Gastrocnemius medialis (tissue), 4 donors: ENCODE measurements around the gene DDX41. TPM values are rescaled to one million over a fixed set of nuclear protein-coding genes. Genes with fewer than 3 reads are reported as not detected.

Experiments
- ATAC-seq, 2 donors: fragments of 150-250 bp; one replicate each; pipeline ENCODE4 v1.9.1; 2016
- DNase-seq, 2 donors: peaks; one replicate each; pipeline ENCODE4 v3.0.0-alpha.2; 2019
- H3K27ac ChIP-seq, 4 donors: fragments of 200-600 bp; sonication (generic); 1 replicate in 1 of 4; 2 replicates in 3 of 4; pipeline ENCODE4 v1.5.1; 2016 to 2018; ENCODE audit warnings: mild to moderate bottlenecking in 2 of 4, moderate library complexity in 1 of 4
- H3K27me3 ChIP-seq, 3 donors: fragments of 200-600 bp; sonication (generic) in 2 of 3; 1 replicate in 1 of 3; 2 replicates in 2 of 3; pipeline versions ENCODE4 v1.5.1 to v1.6.0; 2016 to 2019; ENCODE audit warnings: mild to moderate bottlenecking in 1 of 3, moderate library complexity in 1 of 3
- H3K36me3 ChIP-seq, 2 donors: fragments of 200-600 bp; sonication (generic) in 1 of 2; one replicate each; pipeline ENCODE4 v1.5.1; 2017 to 2018
- H3K4me1 ChIP-seq, 2 donors: fragments of 200-600 bp; sonication (generic) in 1 of 2; one replicate each; pipeline ENCODE4 v1.5.1; 2016 to 2017; ENCODE audit warnings: mild to moderate bottlenecking in 2 of 2
- H3K4me3 ChIP-seq, 4 donors: fragments of 200-600 bp; sonication (generic) in 3 of 4; 1 replicate in 1 of 4; 2 replicates in 3 of 4; pipeline ENCODE4 v1.5.1; 2016 to 2019; ENCODE audit warnings: mild to moderate bottlenecking in 2 of 4
- H3K9me3 ChIP-seq, 3 donors: fragments of 200-600 bp; sonication (generic) in 2 of 3; 1 replicate in 1 of 3; 2 replicates in 2 of 3; pipeline ENCODE4 v1.5.1; 2016 to 2019
- POLR2A ChIP-seq, 2 donors: fragments of 450-650 bp; IDR thresholded peaks; one replicate each; pipeline ENCODE4 v1.6.1; 2017; ENCODE audit warnings: antibody characterized with exemption in 2 of 2, mild to moderate bottlenecking in 2 of 2, moderate library complexity in 2 of 2
- in situ Hi-C, 4 donors: fragments of 200-750 bp; cut with MboI; loops; one replicate each; pipeline versions ENCODE4 v1.15.0 to v1.8.0; 2017; ENCODE audit warnings: low sequenced_read_pairs in 4 of 4
- intact Hi-C: fragments of 100-400 bp; cut with DNase I; formaldehyde crosslinking; loops from one replicate; pipeline ENCODE4 v1.15.1; 2023; ENCODE audit warnings: low total_unique reads
- total RNA-seq, 4 donors: library from RNA; depleted of rRNA; stranded (reverse); fragments of >200 nt; gene quantifications; one replicate each; pipeline versions ENCODE4 v1.1.0 to v1.2.3, GENCODE V29; 2016
- TF ChIP-seq, protein P1 (sequence below), 5 experiments: fragments of 450-650 bp in 3 of 5; fragments of 200-600 bp in 2 of 5; sonication (generic) in 2 of 5; IDR thresholded peaks in 4 of 5; conservative IDR thresholded peaks in 1 of 5; 1 replicate in 4 of 5; 2 replicates in 1 of 5; pipeline ENCODE4 v1.5.1; 2016 to 2019; ENCODE audit warnings: antibody characterized with exemption in 5 of 5, mild to moderate bottlenecking in 3 of 5, moderate library complexity in 3 of 5

The DDX41 gene
- total RNA-seq, 4 donors from 2014 or later: 47.1 to 105 (median 62.3) TPM

DNA sequence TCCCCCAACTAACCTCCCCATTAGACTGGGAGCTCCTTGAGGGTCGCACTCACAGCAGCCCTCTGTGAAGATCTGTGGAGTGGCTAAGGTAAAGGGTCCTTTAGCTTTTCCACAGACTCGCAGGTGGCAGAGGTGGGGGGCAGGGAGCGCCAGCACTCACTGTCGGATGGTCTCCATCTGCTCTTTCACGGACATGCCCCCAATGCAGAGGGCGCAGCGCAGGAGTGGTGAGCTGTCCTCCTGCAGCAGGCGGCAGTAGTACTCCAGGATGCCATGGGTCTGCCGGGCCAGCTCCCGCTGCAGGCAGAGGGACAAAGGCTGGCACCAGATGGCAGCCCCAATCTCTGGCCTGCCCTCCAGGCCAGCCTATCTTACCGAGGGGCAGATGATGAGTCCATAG is 2.2 kb downstream of the DDX41 start:
- in situ Hi-C loops (loop anchor here in 1 of 4 donors (25.0 kb wide), 1 partner anchor 127 kb away; the partner anchor contains the start of gene SLC34A1), intact Hi-C loops (no loop called here)
- Histone ChIP-seq H3K36me3 (peaks cover 0 to 57% of the 10 kb centered on the region in 2 donors), H3K27me3 (no peaks in the 10 kb centered on the region), H3K9me3 (no peaks in the 10 kb centered on the region), H3K4me3 (no peak overlapping the region), H3K4me1 (peaks cover 20 to 28% of the 10 kb centered on the region in 2 donors), H3K27ac (no peak overlapping the region)
- no peak for DNase-seq
- no peak for ATAC-seq
- no peak for TF ChIP-seq POLR2A (IDR thresholded peaks at IDR 0.05)
- TF ChIP-seq, protein P1, sequence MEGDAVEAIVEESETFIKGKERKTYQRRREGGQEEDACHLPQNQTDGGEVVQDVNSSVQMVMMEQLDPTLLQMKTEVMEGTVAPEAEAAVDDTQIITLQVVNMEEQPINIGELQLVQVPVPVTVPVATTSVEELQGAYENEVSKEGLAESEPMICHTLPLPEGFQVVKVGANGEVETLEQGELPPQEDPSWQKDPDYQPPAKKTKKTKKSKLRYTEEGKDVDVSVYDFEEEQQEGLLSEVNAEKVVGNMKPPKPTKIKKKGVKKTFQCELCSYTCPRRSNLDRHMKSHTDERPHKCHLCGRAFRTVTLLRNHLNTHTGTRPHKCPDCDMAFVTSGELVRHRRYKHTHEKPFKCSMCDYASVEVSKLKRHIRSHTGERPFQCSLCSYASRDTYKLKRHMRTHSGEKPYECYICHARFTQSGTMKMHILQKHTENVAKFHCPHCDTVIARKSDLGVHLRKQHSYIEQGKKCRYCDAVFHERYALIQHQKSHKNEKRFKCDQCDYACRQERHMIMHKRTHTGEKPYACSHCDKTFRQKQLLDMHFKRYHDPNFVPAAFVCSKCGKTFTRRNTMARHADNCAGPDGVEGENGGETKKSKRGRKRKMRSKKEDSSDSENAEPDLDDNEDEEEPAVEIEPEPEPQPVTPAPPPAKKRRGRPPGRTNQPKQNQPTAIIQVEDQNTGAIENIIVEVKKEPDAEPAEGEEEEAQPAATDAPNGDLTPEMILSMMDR (IDR thresholded peaks at IDR 0.05 in 4 of 5, conservative IDR thresholded peaks at IDR 0.05 in 1 of 5): no peak

DNA sequence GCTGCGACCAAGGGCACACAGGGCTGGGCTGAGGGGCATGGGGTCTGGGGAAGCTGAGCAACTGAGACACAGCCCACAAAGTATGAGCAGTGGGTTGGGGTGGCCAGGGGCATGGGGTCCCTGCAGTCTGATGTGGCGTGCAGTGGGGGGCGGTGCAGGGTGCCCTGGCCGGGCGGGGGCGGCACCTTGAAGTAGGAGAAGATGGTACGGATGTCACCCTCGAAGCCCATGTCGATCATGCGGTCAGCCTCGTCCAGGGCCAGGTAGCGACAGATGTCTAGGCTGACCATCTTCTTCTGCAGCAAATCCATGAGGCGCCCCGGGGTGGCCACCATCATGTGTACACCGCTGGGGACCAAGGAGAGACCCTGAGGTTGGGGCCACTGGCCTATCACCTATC is 3.3 kb downstream of the DDX41 start:
- TF ChIP-seq POLR2A (IDR thresholded peaks at IDR 0.05): no peak
- TF ChIP-seq, protein P1 (IDR thresholded peaks at IDR 0.05 in 4 of 5, conservative IDR thresholded peaks at IDR 0.05 in 1 of 5): no peak
- Histone ChIP-seq H3K4me3 (no peak overlapping the region), H3K36me3 (peaks cover 0 to 57% of the 10 kb centered on the region in 2 donors), H3K9me3 (no peaks in the 10 kb centered on the region), H3K27me3 (no peaks in the 10 kb centered on the region), H3K27ac (no peak overlapping the region), H3K4me1 (peaks cover 17 to 24% of the 10 kb centered on the region in 2 donors)
- ATAC-seq (no peak), DNase-seq (no peak)
- in situ Hi-C loops: loop anchor here in 1 of 4 donors (25.0 kb wide), 1 partner anchor 126 kb away; the partner anchor contains the start of gene SLC34A1
- intact Hi-C loops: no loop called here

GRCh38 chr5:177512736-177513380 is 3.9 kb downstream of the DDX41 start:
- intact Hi-C loops: no loop called here

GRCh38 chr5:177511796-177512675 is 4.7 kb downstream of the DDX41 start:
- Histone ChIP-seq H3K4me3 (no peak overlapping the region), H3K9me3 (no peaks in the 10 kb centered on the region), H3K36me3 (peaks cover 0 to 57% of the 10 kb centered on the region in 2 donors), H3K4me1 (peaks cover 17 to 20% of the 10 kb centered on the region in 2 donors), H3K27me3 (no peaks in the 10 kb centered on the region), H3K27ac (no peak overlapping the region)
- DNase-seq: no peak
- intact Hi-C loops (no loop called here), in situ Hi-C loops (loop anchor here in 1 of 4 donors (25.0 kb wide), 1 partner anchor 125 kb away; the partner anchor contains the start of gene SLC34A1)
- TF ChIP-seq, protein P1 (IDR thresholded peaks at IDR 0.05 in 4 of 5, conservative IDR thresholded peaks at IDR 0.05 in 1 of 5): no peak
- TF ChIP-seq POLR2A (IDR thresholded peaks at IDR 0.05): no peak
- ATAC-seq: no peak

More at GRCh38 chr5:177512736-177513380, 3.9 kb downstream of the DDX41 start:
- DNase-seq (no peak), ATAC-seq (no peak)
- H3K27me3 ChIP-seq: no peaks in the 10 kb centered on the region
- no peaks in the 10 kb centered on the region for H3K9me3 ChIP-seq
- H3K27ac ChIP-seq: no peak overlapping the region
- peaks cover 0 to 57% of the 10 kb centered on the region in 2 donors for H3K36me3 ChIP-seq
- H3K4me3 ChIP-seq: no peak overlapping the region
- no peak for TF ChIP-seq POLR2A (IDR thresholded peaks at IDR 0.05)
- TF ChIP-seq, protein P1 (IDR thresholded peaks at IDR 0.05 in 4 of 5, conservative IDR thresholded peaks at IDR 0.05 in 1 of 5): no peak
- H3K4me1 ChIP-seq: peaks cover 17 to 24% of the 10 kb centered on the region in 2 donors
- in situ Hi-C loops: loop anchor here in 1 of 4 donors (25.0 kb wide), 1 partner anchor 126 kb away; the partner anchor contains the start of gene SLC34A1
